NT2/D1 (cell line): Measurements from ENCODE around the gene SYN1.

Experiments used
- SUZ12 ChIP-seq: IDR thresholded peaks from 2 replicates; pipeline ENCODE4 v1.6.1; 2011; ENCODE audit not compliant: insufficient read length, insufficient read depth; ENCODE audit errors: extremely low read depth
- YY1 ChIP-seq: IDR thresholded peaks from 2 replicates; pipeline ENCODE4 v1.6.1; 2011; ENCODE audit not compliant: insufficient read length, insufficient read depth
- ZNF274 ChIP-seq: IDR thresholded peaks from 2 replicates; pipeline ENCODE4 v1.6.1; 2011; ENCODE audit warnings: mild to moderate bottlenecking, low read depth, low read length

DNA sequence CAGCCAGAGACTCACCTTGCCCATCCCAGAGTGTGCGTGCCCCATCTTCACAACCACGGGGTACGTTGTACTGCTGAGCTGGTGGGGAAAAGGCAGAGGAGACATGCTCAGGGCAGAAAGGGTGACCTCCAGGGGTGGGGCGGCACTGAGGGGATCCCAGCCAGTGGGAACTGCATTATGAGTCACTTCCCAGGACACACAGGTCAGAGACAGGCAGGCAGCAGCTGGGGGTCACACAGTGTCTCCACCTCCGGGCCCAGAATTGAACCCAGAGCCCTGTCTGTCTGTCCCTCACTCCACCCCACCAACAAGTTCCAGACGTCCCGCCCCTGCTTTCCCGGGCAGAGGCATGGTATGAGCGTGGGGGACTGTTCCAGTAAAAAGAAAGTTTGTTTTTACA, 42.2 kb downstream of the SYN1 start:
- TF ChIP-seq ZNF274 (no peak), YY1 (no peak), SUZ12 (no peak)
